ENCODE data around the gene PRND. TPM values are rescaled to one million over a fixed set of nuclear protein-coding genes. Genes with fewer than 3 reads are reported as not detected.

PRND gene
- total RNA-seq, 1 donor from 2014 or later: not detected

GRCh38 chr20:4764805-4765204, 43.1 kb downstream of the PRND start:
- no peak for TF ChIP-seq CTCF (IDR thresholded peaks at IDR 0.05)
- H3K36me3 Mint-ChIP-seq (ENCODE audit: low read depth): no peaks in the 10 kb centered on the region
- peaks cover 13% of the 10 kb centered on the region for H3K27me3 Mint-ChIP-seq (ENCODE audit: low read depth)
- DNase-seq (ENCODE audit: low spot score): no peak
- H3K4me3 Mint-ChIP-seq (ENCODE audit: unreplicated experiment): no peak overlapping the region
- no peak overlapping the region for H3K27ac Mint-ChIP-seq (ENCODE audit: unreplicated experiment)
- peaks cover 6% of the 10 kb centered on the region for H3K4me1 Mint-ChIP-seq (ENCODE audit: low read depth)
- H3K9me3 Mint-ChIP-seq (ENCODE audit: low read depth): no peaks in the 10 kb centered on the region

- Mint-ChIP-seq H3K4me1 (ENCODE audit: low read depth) (peaks cover 6% of the 10 kb centered on the region), H3K4me3 (ENCODE audit: unreplicated experiment) (no peak overlapping the region), H3K9me3 (ENCODE audit: low read depth) (peaks cover 3% of the 10 kb centered on the region)
Observed at GRCh38 chr20:4765681-4766080, 44.0 kb downstream of the PRND start.

GRCh38 chr20:4766631-4767030, 44.9 kb downstream of the PRND start:
- Mint-ChIP-seq H3K27me3 (ENCODE audit: low read depth) (peaks cover 15% of the 10 kb centered on the region), H3K9me3 (ENCODE audit: low read depth) (peaks cover 11% of the 10 kb centered on the region), H3K4me1 (ENCODE audit: low read depth) (peaks cover under 1% of the 10 kb centered on the region), H3K27ac (ENCODE audit: unreplicated experiment) (no peak overlapping the region), H3K36me3 (ENCODE audit: low read depth) (peaks cover 7% of the 10 kb centered on the region), H3K4me3 (ENCODE audit: unreplicated experiment) (no peak overlapping the region)
- DNase-seq (ENCODE audit: low spot score): no peak
- TF ChIP-seq CTCF (IDR thresholded peaks at IDR 0.05): no peak

More at GRCh38 chr20:4765681-4766080, 44.0 kb downstream of the PRND start:
- peaks cover 13% of the 10 kb centered on the region for H3K27me3 Mint-ChIP-seq (ENCODE audit: low read depth)
- TF ChIP-seq CTCF (IDR thresholded peaks at IDR 0.05): no peak
- H3K36me3 Mint-ChIP-seq (ENCODE audit: low read depth): no peaks in the 10 kb centered on the region
- no peak overlapping the region for H3K27ac Mint-ChIP-seq (ENCODE audit: unreplicated experiment)
- no peak for DNase-seq (ENCODE audit: low spot score)

GRCh38 chr20:4767084-4767483, 45.4 kb downstream of the PRND start:
- no peak for DNase-seq (ENCODE audit: low spot score)
- Mint-ChIP-seq H3K27ac (ENCODE audit: unreplicated experiment) (no peak overlapping the region), H3K9me3 (ENCODE audit: low read depth) (peaks cover 13% of the 10 kb centered on the region), H3K27me3 (ENCODE audit: low read depth) (peaks cover 14% of the 10 kb centered on the region), H3K4me3 (ENCODE audit: unreplicated experiment) (no peak overlapping the region), H3K4me1 (ENCODE audit: low read depth) (no peaks in the 10 kb centered on the region), H3K36me3 (ENCODE audit: low read depth) (peaks cover 7% of the 10 kb centered on the region)
- TF ChIP-seq CTCF (IDR thresholded peaks at IDR 0.05): no peak

GRCh38 chr20:4769328-4769727, 47.6 kb downstream of the PRND start:
- TF ChIP-seq CTCF (IDR thresholded peaks at IDR 0.05): no peak
- H3K36me3 Mint-ChIP-seq (ENCODE audit: low read depth): peaks cover 10% of the 10 kb centered on the region
- H3K27me3 Mint-ChIP-seq (ENCODE audit: low read depth): peaks cover 9% of the 10 kb centered on the region
- no peak overlapping the region for H3K4me3 Mint-ChIP-seq (ENCODE audit: unreplicated experiment)
- H3K4me1 Mint-ChIP-seq (ENCODE audit: low read depth): no peaks in the 10 kb centered on the region
- no peak overlapping the region for H3K27ac Mint-ChIP-seq (ENCODE audit: unreplicated experiment)
- no peak for DNase-seq (ENCODE audit: low spot score)
- H3K9me3 Mint-ChIP-seq (ENCODE audit: low read depth): peaks cover 21% of the 10 kb centered on the region

All from chondrocyte (in vitro differentiated cells).